Endothelial cell of umbilical vein (primary cell): ENCODE results near the gene RFFL. TPM values are rescaled to one million over a fixed set of nuclear protein-coding genes. Genes with fewer than 3 reads are reported as not detected.

ENCODE experiments used
- BruUV-seq: library from RNA; stranded (reverse); fragments of 400-500 nt; replicated peaks from 2 replicates; lab custom pipeline; 2021; lab: Mats Ljungman, UMichigan
- CTCF ChIA-PET: fragments of 300-600, 350-600 bp; sonication (Branson Sonifier 250); formaldehyde crosslinking; loops from one replicate; lab custom pipeline; 2021; ENCODE audit warnings: antibody characterized with exemption, inconsistent platforms; lab: Charles Lee
- POLR2A ChIA-PET: fragments of 300-600, 350-600 bp; sonication (Branson Sonifier 250); formaldehyde crosslinking; loops from one replicate; lab custom pipeline; 2021; ENCODE audit warnings: antibody characterized with exemption, inconsistent platforms; lab: Charles Lee
- DNase-seq: peaks from one replicate; pipeline ENCODE4 v3.0.0-alpha.2; 2011; ENCODE audit warnings: low read depth, low spot score
- FAIRE-seq: peaks from 2 replicates; lab custom pipeline; 2011; peaks lifted over from hg19 to GRCh38; lab: Jason Lieb, UNC
- H2AFZ ChIP-seq: 2 replicates; pipeline ENCODE4 v1.6.0; 2012; ENCODE audit warnings: low read depth, low read length, control low read depth, inconsistent platforms
- H3K27ac ChIP-seq: 2 replicates; pipeline ENCODE4 v1.5.1; 2011; ENCODE audit warnings: low read depth, mild to moderate bottlenecking, control low read depth, low read length, moderate library complexity; ENCODE audit not compliant: insufficient read depth
- H3K27me3 ChIP-seq, 2 experiments: 2 replicates each; pipeline versions ENCODE4 v1.6.0 to v1.6.1; 2011; ENCODE audit warnings: low read length in 2 of 2, mixed read lengths in 1 of 2; ENCODE audit not compliant: control insufficient read depth in 2 of 2, insufficient read depth in 2 of 2
- H3K36me3 ChIP-seq, 2 experiments: 2 replicates in 1 of 2; 3 replicates in 1 of 2; pipeline ENCODE4 v1.5.1; 2011; ENCODE audit warnings: low read length in 2 of 2, mild to moderate bottlenecking in 1 of 2, moderate library complexity in 1 of 2; ENCODE audit not compliant: control insufficient read depth in 2 of 2, insufficient read depth in 2 of 2; ENCODE audit errors: extremely low read depth in 1 of 2
- H3K4me1 ChIP-seq: 3 replicates; pipeline ENCODE4 v1.5.1; 2011; ENCODE audit warnings: mild to moderate bottlenecking, low read length; ENCODE audit not compliant: control insufficient read depth, insufficient read depth; ENCODE audit errors: extremely low read depth
- H3K4me2 ChIP-seq: 2 replicates; pipeline ENCODE4 v1.6.1; 2011; ENCODE audit warnings: low read length, control low read depth, mixed read lengths; ENCODE audit not compliant: insufficient read depth
- H3K4me3 ChIP-seq, 3 experiments: fragments of 200-600 bp in 1 of 3; sonication (generic), shearing (Covaris generic) in 1 of 3; replicated peaks in 1 of 3; 2 replicates each; pipeline ENCODE4 v1.5.1; 2011 to 2016; ENCODE audit warnings: control low read depth in 3 of 3, low read length in 3 of 3, mild to moderate bottlenecking in 2 of 3, inconsistent platforms in 1 of 3, low read depth in 1 of 3, moderate library complexity in 1 of 3; ENCODE audit not compliant: insufficient read depth in 1 of 3
- H3K79me2 ChIP-seq: 2 replicates; pipeline ENCODE4 v1.6.0; 2012; ENCODE audit warnings: low read length, inconsistent platforms; ENCODE audit not compliant: control insufficient read depth, insufficient read depth
- H3K9ac ChIP-seq: replicated peaks from 2 replicates; pipeline ENCODE3; 2011; ENCODE audit warnings: low read length, control low read depth; ENCODE audit not compliant: insufficient read depth; ENCODE audit errors: extremely low read depth
- H3K9me1 ChIP-seq: replicated peaks from 3 replicates; pipeline ENCODE4 v1.6.0; 2011; ENCODE audit warnings: mild to moderate bottlenecking, low read length; ENCODE audit not compliant: control insufficient read depth, insufficient read depth; ENCODE audit errors: extremely low read depth
- H3K9me3 ChIP-seq: replicated peaks from 2 replicates; pipeline ENCODE4 v1.5.1; 2012; ENCODE audit warnings: low read length, inconsistent platforms; ENCODE audit not compliant: control insufficient read depth, insufficient read depth
- H4K20me1 ChIP-seq: replicated peaks from 2 replicates; pipeline ENCODE3; 2011; ENCODE audit warnings: mild to moderate bottlenecking, low read length; ENCODE audit not compliant: control insufficient read depth, insufficient read depth; ENCODE audit errors: extremely low read depth
- EZH2 ChIP-seq: IDR thresholded peaks from 2 replicates; pipeline ENCODE4 v1.6.1; 2012; ENCODE audit warnings: borderline replicate concordance, low read depth, mild to moderate bottlenecking, moderate library complexity, low read length, inconsistent platforms; ENCODE audit not compliant: severe bottlenecking
- FOS ChIP-seq: IDR thresholded peaks from 2 replicates; pipeline ENCODE4 v1.6.1; 2011; ENCODE audit warnings: mild to moderate bottlenecking, low read length, moderate library complexity, borderline replicate concordance; ENCODE audit not compliant: insufficient read depth
- GATA2 ChIP-seq: IDR thresholded peaks from 2 replicates; pipeline ENCODE4 v1.7.0; 2011; ENCODE audit warnings: low read depth, mild to moderate bottlenecking, moderate library complexity, mixed read lengths, low read length; ENCODE audit not compliant: insufficient read length, insufficient read depth
- JUN ChIP-seq: IDR thresholded peaks from 2 replicates; pipeline ENCODE4 v1.6.1; 2011; ENCODE audit warnings: borderline replicate concordance, low read depth; ENCODE audit not compliant: insufficient read length, insufficient read depth
- MAX ChIP-seq: IDR thresholded peaks from 2 replicates; pipeline ENCODE4 v1.6.1; 2011; ENCODE audit not compliant: insufficient read depth, insufficient read length
- MYC ChIP-seq: IDR thresholded peaks from one replicate; pipeline ENCODE4 v1.6.1; 2011; ENCODE audit warnings: mild to moderate bottlenecking, low read depth, low read length
- POLR2A ChIP-seq: IDR thresholded peaks from 2 replicates; pipeline ENCODE4 v1.6.1; 2012; ENCODE audit warnings: low read depth, mild to moderate bottlenecking, control low read depth, low read length
- POLR2AphosphoS5 ChIP-seq: IDR thresholded peaks from 2 replicates; pipeline ENCODE4 v1.6.1; 2012; ENCODE audit warnings: low read depth, mild to moderate bottlenecking, control low read depth, low read length, moderate library complexity; ENCODE audit not compliant: insufficient read depth
- dilution Hi-C: fragments of 300-500 bp; cut with MboI; formaldehyde crosslinking; loops from one replicate; pipeline ENCODE4 v1.15.0; 2019; ENCODE audit warnings: low sequenced_read_pairs; ENCODE audit not compliant: extremely low pct_ligation_motif_present
- intact Hi-C: fragments of 100-400 bp; cut with micrococcal nuclease; formaldehyde crosslinking; loops from one replicate; pipeline ENCODE4 v1.10.0; 2022
- polyA plus RNA-seq, 4 experiments: library from polyadenylated mRNA; depleted of rRNA in 3 of 4; stranded (reverse) in 3 of 4; unstranded in 1 of 4; fragments of >200 nt; gene quantifications; 2 replicates each; pipeline versions ENCODE4 v1.2.1 to v1.2.3, GENCODE V29; 2011 to 2012; ENCODE audit warnings: missing spikeins in 1 of 4
- total RNA-seq: library from RNA; stranded (reverse); gene quantifications from 2 replicates; pipeline ENCODE4 v1.2.3, GENCODE V29; 2021
- TF ChIP-seq, protein P1 (sequence below), 2 donors: IDR thresholded peaks; 1 replicate in 1 of 2; 2 replicates in 1 of 2; pipeline ENCODE4 v1.5.1; 2011; ENCODE audit warnings: low read length in 2 of 2, mild to moderate bottlenecking in 2 of 2, moderate library complexity in 2 of 2, control low read depth in 1 of 2, inconsistent platforms in 1 of 2, low read depth in 1 of 2; ENCODE audit not compliant: insufficient read depth in 1 of 2; ENCODE audit errors: extremely low read depth in 1 of 2

Gene RFFL
- total and polyA plus RNA-seq, 2 donors (not counting 3 experiments of a cell fraction or from before 2014, with no cell fraction given), result 7.0 to 14.1 TPM

DNA sequence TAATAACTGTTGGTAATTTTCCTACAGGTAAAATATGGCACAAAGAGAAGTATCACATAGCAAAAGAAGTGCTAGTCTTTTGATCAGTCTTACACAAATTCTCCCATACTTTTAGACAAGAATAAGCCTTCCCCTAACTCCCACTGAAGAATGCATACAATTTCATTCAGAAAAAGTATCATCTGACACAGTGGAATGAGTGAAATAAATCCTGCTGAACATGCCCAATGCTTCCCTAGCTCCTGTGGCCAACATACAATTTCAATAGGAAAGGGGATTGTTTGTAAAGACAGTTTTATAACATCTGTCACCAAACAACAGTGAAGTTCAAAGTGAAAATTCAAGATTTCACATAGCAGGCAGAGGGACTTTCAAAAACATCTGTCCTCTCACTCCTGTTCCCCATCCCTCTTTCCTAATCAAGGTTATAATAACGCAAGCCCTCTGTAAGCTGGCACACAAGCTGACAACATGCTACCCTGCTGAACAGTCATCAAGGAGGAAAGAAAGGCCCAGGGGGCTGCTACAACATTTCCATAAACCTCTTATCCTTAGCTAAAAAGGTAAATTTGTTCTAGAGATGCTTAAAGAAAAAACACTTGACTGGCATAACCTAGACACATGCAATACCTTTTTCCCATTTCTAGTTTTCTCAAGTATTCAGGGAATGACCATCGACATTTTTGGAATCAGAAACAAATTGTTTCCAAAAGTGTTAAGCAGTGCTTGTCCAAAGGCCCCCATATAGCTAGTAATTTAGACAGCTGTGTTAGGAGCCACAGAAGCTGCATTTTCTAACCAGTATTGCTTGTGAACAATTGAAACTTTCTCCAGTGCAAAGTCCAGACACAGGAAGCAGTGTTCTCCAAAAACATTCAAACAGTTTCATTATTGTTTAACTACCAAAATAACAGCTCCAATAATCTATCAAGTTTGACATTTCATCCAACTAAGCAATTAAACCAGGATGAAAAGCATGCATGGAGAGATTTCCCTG, 11.5 kb upstream of the RFFL start:
- BruUV-seq, result no TSS peak
- H3K4me2 ChIP-seq, result peak overlapping the region; percentile 25
- no peaks in the 10 kb centered on the region for H3K27me3 ChIP-seq
- H3K4me3 ChIP-seq, result no peak overlapping the region
- ChIA-PET POLR2A (no interaction called here), CTCF (interaction anchor here (0.7 to 1.3 kb wide), 4 partner anchors 10 to 121 kb away, joined by 3 to 5 read pairs (median 4); no protein-coding TSS in a partner anchor)
- no peaks in the 10 kb centered on the region for H3K9me3 ChIP-seq
- no peak overlapping the region for H3K27ac ChIP-seq
- no peak overlapping the region for H2AFZ ChIP-seq
- dilution Hi-C loops, result no loop called here
- H4K20me1 ChIP-seq, result no peaks in the 10 kb centered on the region
- H3K9ac ChIP-seq, result no peak overlapping the region
- intact Hi-C loops, result no loop called here
- TF ChIP-seq MYC, result no peak
- TF ChIP-seq POLR2AphosphoS5, result no peak
- TF ChIP-seq POLR2A, result no peak
- no peak for TF ChIP-seq FOS
- TF ChIP-seq, protein P1, sequence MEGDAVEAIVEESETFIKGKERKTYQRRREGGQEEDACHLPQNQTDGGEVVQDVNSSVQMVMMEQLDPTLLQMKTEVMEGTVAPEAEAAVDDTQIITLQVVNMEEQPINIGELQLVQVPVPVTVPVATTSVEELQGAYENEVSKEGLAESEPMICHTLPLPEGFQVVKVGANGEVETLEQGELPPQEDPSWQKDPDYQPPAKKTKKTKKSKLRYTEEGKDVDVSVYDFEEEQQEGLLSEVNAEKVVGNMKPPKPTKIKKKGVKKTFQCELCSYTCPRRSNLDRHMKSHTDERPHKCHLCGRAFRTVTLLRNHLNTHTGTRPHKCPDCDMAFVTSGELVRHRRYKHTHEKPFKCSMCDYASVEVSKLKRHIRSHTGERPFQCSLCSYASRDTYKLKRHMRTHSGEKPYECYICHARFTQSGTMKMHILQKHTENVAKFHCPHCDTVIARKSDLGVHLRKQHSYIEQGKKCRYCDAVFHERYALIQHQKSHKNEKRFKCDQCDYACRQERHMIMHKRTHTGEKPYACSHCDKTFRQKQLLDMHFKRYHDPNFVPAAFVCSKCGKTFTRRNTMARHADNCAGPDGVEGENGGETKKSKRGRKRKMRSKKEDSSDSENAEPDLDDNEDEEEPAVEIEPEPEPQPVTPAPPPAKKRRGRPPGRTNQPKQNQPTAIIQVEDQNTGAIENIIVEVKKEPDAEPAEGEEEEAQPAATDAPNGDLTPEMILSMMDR (IDR thresholded peaks at IDR 0.05; ENCODE audit: extremely low read depth in 1 of 2, insufficient read depth in 1 of 2, low read depth in 1 of 2, low read length in 2 of 2), result no peak
- no peak for TF ChIP-seq JUN
- TF ChIP-seq EZH2, result no peak
- no peak for TF ChIP-seq MAX
- TF ChIP-seq GATA2, result no peak
- FAIRE-seq (no peak), DNase-seq (peak; percentile 49)
- peaks cover 4% of the 10 kb centered on the region for H3K4me1 ChIP-seq
- H3K79me2 ChIP-seq, result peaks cover 21% of the 10 kb centered on the region
- no peaks in the 10 kb centered on the region for H3K9me1 ChIP-seq
- H3K36me3 ChIP-seq, result no peaks in the 10 kb centered on the region
